ENCODE data around the gene EDA. TPM values are rescaled to one million over a fixed set of nuclear protein-coding genes. Genes with fewer than 3 reads are reported as not detected.

EDA gene
- total RNA-seq, 1 experiment from 2014 or later: 0.23 TPM

DNA sequence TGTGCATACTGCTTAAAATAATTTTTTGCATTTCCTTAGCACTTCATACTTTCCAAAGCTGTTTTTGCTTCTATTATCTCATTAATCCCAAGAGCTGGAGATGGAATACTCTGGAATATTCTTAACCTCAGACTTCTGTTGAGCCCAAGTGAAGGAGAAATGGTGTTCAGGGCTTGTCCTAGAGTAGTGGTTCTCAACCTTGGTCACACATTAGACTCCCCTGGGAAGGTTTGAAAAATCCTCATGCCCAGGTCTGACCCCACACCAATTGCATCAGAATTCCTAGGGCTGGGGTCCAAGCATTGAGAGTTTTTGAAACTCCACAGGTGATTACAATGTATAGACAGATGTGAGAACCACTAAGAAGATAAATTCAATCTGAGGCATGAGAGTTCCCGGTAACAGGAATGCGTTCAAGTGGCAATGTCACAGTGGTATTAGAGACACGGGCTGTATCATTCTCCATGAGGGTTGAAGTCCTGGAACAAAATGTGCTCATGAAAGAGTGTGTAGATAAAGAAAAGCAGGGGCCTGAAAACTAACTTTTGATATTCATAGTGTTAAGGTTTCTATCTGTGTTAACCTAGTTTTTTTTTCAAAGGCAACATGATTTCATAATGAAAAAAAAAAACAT lies 385.9 kb downstream of the EDA start:
- POLR2A ChIA-PET: no interaction called here
- in situ Hi-C loops (cut with HindIII; ENCODE audit: low pct_unique_long_range_greater_than_20kb, low sequenced_read_pairs): no loop called here
- Histone ChIP-seq H3K9me3 (ENCODE audit: control insufficient read depth, insufficient read depth, low read depth, low read length) (no peaks in the 10 kb centered on the region), H3K27me3 (ENCODE audit: control insufficient read depth, insufficient read depth, low read length) (no peaks in the 10 kb centered on the region), H3K36me3 (ENCODE audit: control insufficient read depth, insufficient read depth, low read length) (no peaks in the 10 kb centered on the region), H3K4me3 (ENCODE audit: low read depth in 2 of 2, low read length in 2 of 2) (no peak overlapping the region), H3K27ac (ENCODE audit: low read length) (no peak overlapping the region), H3K4me1 (ENCODE audit: control insufficient read depth, insufficient read depth, low read length) (no peaks in the 10 kb centered on the region)
- CTCF ChIA-PET: no interaction called here
- BruUV-seq (replicated peaks): no TSS peak
- intact Hi-C loops (cut with micrococcal nuclease; ENCODE audit: unreplicated experiment): no loop called here
- TF ChIP-seq SIN3A (IDR thresholded peaks at IDR 0.05; ENCODE audit: borderline replicate concordance, insufficient read depth, low read depth, low read length) (no peak), POLR2AphosphoS5 (IDR thresholded peaks at IDR 0.05; ENCODE audit: low read depth, low read length) (no peak), TCF7L2 (IDR thresholded peaks at IDR 0.05; ENCODE audit: low read depth, low read length) (no peak)
- TF ChIP-seq, protein P1, sequence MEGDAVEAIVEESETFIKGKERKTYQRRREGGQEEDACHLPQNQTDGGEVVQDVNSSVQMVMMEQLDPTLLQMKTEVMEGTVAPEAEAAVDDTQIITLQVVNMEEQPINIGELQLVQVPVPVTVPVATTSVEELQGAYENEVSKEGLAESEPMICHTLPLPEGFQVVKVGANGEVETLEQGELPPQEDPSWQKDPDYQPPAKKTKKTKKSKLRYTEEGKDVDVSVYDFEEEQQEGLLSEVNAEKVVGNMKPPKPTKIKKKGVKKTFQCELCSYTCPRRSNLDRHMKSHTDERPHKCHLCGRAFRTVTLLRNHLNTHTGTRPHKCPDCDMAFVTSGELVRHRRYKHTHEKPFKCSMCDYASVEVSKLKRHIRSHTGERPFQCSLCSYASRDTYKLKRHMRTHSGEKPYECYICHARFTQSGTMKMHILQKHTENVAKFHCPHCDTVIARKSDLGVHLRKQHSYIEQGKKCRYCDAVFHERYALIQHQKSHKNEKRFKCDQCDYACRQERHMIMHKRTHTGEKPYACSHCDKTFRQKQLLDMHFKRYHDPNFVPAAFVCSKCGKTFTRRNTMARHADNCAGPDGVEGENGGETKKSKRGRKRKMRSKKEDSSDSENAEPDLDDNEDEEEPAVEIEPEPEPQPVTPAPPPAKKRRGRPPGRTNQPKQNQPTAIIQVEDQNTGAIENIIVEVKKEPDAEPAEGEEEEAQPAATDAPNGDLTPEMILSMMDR (IDR thresholded peaks at IDR 0.05): no peak
- TF ChIP-seq, protein P2, sequence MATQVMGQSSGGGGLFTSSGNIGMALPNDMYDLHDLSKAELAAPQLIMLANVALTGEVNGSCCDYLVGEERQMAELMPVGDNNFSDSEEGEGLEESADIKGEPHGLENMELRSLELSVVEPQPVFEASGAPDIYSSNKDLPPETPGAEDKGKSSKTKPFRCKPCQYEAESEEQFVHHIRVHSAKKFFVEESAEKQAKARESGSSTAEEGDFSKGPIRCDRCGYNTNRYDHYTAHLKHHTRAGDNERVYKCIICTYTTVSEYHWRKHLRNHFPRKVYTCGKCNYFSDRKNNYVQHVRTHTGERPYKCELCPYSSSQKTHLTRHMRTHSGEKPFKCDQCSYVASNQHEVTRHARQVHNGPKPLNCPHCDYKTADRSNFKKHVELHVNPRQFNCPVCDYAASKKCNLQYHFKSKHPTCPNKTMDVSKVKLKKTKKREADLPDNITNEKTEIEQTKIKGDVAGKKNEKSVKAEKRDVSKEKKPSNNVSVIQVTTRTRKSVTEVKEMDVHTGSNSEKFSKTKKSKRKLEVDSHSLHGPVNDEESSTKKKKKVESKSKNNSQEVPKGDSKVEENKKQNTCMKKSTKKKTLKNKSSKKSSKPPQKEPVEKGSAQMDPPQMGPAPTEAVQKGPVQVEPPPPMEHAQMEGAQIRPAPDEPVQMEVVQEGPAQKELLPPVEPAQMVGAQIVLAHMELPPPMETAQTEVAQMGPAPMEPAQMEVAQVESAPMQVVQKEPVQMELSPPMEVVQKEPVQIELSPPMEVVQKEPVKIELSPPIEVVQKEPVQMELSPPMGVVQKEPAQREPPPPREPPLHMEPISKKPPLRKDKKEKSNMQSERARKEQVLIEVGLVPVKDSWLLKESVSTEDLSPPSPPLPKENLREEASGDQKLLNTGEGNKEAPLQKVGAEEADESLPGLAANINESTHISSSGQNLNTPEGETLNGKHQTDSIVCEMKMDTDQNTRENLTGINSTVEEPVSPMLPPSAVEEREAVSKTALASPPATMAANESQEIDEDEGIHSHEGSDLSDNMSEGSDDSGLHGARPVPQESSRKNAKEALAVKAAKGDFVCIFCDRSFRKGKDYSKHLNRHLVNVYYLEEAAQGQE (IDR thresholded peaks at IDR 0.05; ENCODE audit: insufficient read depth in 1 of 2, low read depth in 2 of 2, low read length in 1 of 2): no peak
- DNase-seq (ENCODE audit: low read depth, low spot score) (no peak), ATAC-seq (no peak)

DNA sequence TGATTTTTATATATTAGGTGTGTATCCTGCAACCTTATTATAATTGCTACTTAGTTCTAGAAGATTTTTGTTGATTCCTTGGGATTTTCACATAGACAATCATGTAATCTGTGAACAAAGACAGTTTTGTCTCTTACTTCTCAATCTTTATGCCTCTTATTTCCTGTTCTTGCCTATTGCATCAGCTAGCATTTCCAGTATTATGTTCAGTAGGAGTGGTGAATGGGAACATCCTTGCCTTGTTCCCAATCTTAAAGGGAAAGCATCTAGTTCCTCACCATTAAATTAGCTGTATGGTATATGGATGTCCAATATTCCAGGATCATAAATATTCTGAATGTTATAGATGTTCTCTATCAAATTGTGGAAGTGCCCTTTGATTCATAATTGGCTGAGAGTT lies 392.0 kb downstream of the EDA start:
- no peak for DNase-seq (ENCODE audit: low read depth, low spot score)
- CTCF ChIA-PET: no interaction called here
- in situ Hi-C loops (cut with HindIII; ENCODE audit: low pct_unique_long_range_greater_than_20kb, low sequenced_read_pairs) (no loop called here), intact Hi-C loops (cut with micrococcal nuclease; ENCODE audit: unreplicated experiment) (no loop called here)
- Histone ChIP-seq H3K4me3 (ENCODE audit: low read depth in 2 of 2, low read length in 2 of 2) (no peak overlapping the region), H3K36me3 (ENCODE audit: control insufficient read depth, insufficient read depth, low read length) (no peaks in the 10 kb centered on the region), H3K27me3 (ENCODE audit: control insufficient read depth, insufficient read depth, low read length) (no peaks in the 10 kb centered on the region), H3K27ac (ENCODE audit: low read length) (no peak overlapping the region), H3K4me1 (ENCODE audit: control insufficient read depth, insufficient read depth, low read length) (no peaks in the 10 kb centered on the region), H3K9me3 (ENCODE audit: control insufficient read depth, insufficient read depth, low read depth, low read length) (no peaks in the 10 kb centered on the region)
- TF ChIP-seq, protein P1 (IDR thresholded peaks at IDR 0.05): no peak
- TF ChIP-seq POLR2AphosphoS5 (IDR thresholded peaks at IDR 0.05; ENCODE audit: low read depth, low read length): no peak
- TF ChIP-seq TCF7L2 (IDR thresholded peaks at IDR 0.05; ENCODE audit: low read depth, low read length): no peak
- TF ChIP-seq, protein P2 (IDR thresholded peaks at IDR 0.05; ENCODE audit: insufficient read depth in 1 of 2, low read depth in 2 of 2, low read length in 1 of 2): no peak
- no peak for TF ChIP-seq SIN3A (IDR thresholded peaks at IDR 0.05; ENCODE audit: borderline replicate concordance, insufficient read depth, low read depth, low read length)
- ATAC-seq: no peak
- POLR2A ChIA-PET: no interaction called here
- no TSS peak for BruUV-seq (replicated peaks)

All from Panc1 (cell line).